HG03108 (cell line): ENCODE results near the gene ARFGAP1.
"Not testable (repeated sequence)": the region's sequence is repeated elsewhere in the genome, so short reads cannot be mapped to it uniquely, and the experiment has no call there.

Experiments
- ATAC-seq: cut with Tn5 transposase; IDR thresholded peaks from one replicate; pipeline ENCODE4 v1.9.1; 2021; ENCODE audit warnings: moderate library complexity; ENCODE audit not compliant: unreplicated experiment

ARFGAP1 gene

DNA sequence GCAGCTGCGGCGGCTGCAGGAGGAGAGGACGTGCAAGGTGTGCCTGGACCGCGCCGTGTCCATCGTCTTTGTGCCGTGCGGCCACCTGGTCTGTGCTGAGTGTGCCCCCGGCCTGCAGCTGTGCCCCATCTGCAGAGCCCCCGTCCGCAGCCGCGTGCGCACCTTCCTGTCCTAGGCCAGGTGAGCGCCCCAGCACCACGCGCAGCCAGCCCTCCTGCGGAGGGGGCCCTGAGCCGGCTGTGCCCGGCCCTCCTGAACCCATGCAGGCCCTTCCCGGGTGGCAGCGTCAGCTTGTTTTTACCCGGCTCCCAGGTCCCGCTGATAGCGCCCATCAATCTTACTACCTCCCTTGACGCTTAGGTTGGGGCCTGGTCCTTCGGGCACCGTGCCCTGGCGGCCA, 33.2 kb upstream of the ARFGAP1 start:
- no peak for ATAC-seq

DNA sequence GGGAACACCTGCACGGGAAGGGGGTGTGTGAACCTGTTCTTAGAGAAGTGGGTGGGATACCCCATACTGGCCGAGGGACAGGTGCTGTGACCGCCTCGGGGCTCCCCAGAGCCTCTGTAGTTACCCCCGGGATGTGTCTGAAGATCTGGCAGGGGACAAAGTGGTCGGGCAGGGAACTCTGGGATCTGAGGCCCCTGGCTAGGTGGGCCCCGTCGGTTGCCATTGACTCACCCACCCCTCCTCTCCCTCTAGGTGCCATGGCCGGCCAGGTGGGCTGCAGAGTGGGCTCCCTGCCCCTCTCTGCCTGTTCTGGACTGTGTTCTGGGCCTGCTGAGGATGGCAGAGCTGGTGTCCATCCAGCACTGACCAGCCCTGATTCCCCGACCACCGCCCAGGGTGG, 32.6 kb upstream of the ARFGAP1 start:
- ATAC-seq: no peak

DNA sequence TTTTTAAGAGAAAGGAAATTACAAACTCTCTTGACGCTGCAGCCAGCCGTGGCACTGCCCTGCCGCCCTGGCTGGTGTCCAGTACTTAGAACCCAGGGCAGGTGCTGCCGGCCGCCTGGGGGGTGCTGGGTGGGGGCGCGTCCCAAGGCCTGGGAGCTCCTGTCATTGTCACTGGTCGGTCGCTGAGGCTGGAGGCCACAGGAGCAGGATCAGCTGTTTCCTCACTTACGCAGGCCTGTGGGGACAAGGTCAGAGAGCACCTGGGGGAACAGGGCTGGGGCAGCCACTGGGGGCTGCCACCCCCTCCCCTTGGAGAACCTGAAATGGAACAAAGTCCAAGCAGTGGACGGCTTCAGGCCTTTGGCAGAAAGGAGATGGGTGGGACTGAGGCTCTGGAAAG, 31.3 kb upstream of the ARFGAP1 start:
- no peak for ATAC-seq

DNA sequence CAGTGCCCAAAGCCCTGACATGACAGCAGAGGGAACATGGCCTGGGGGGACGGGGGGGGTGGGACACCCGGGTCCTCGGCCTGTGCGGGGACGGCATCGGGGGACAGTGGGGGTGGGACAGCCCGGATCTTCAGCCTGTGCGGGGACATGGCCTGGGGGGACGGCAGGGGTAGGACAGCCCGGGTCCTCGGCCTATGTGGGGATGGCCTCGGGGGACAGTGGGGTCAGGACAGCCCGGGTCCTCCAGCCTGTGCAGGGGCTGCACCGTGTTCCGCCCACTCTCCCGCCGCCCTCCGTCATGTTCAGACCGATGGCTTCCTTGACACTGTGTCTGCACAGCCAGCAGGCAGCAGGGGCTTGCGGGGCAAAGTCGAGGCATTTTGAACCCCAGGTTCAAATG, 29.9 kb upstream of the ARFGAP1 start:
- ATAC-seq: no peak

DNA sequence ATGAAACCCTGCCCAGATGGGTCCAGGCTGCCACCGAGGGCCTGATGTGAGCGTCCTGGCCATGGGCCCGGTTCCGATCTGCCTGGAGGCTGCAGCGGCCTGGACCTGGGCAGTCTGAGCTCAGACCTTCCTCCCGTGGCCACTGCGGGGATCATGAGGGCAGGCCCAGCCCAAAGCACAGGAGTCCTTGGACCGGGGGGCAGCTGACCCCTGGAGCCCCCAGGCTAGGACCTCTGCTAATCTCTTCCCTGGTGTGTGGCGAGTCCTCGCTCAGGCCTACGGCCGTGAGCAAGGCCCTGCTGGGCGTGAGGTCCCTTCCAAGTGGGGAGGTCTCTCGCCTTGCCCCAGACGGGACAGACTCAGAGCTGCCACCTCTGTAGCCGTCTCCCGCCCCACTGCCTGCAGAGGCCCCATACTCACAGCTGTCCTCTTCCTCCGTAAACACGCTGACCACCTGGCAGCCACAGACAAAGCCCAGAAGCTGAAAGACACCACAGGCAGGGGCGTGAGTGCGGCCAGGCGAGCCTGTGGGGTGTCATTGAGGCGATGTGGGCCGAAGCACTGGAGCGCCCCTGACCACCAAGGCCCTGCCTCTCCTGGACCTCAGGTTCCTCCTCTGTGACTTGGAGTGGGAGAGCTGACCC, 28.9 kb upstream of the ARFGAP1 start:
- ATAC-seq: no peak

DNA sequence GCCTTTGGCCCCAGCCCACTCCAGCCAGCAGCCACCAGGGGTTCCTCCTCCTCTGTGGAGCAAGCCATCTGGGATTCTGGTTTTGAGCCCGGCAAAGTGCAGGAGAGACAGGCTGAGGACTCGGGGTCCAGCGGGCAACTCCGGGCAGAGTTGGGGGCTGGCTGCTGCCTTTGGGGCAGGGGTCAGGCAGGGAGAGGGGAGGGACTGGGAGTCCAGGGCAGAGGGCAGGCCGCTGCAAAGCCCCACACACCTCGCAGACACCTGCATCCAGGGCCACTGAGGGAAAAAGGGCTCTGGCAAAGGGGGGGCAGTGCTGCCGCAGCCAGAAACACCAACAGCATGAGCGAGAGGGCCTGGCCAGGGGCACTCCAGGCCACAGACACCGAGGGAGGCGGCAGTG, 28.1 kb upstream of the ARFGAP1 start:
- ATAC-seq: no peak

DNA sequence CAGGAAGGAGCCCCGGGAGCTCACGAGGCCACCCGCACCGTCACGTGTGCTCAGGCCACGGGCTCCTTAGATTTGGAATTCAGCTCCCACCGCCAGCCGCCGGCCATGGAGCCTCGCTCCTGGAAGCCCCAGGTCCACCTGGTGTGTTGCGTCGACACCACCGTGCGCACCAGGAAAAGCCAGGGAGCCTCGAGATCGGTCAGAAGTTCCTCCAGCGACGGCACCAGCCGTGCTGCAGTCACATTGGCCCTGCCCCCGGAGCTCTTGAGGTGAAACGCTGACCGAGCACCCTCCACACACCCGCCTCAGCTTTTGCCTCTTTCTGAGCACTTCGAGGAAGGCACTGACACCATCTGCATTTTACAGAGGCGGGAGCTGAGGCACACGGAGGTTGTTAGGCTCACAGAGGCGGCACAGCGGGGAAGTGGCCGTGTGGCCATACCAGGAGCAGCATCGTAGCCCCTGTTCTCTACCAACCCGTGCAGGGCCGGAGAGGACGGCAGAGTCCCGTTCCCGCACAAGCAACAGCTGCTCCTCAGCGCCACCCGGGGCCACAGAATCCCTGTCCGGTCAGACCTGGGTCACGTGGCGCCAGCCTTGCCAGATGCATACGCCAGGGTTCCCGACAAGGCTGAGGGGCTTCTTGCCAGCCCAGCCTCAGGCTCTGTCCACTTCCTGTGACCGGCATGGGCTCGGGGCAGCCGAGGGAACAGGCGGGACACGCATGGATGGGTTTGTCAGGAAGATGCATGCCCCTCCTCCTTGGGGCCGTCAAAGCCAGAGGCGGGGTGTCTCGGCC, 25.9 kb upstream of the ARFGAP1 start:
- ATAC-seq: no peak

DNA sequence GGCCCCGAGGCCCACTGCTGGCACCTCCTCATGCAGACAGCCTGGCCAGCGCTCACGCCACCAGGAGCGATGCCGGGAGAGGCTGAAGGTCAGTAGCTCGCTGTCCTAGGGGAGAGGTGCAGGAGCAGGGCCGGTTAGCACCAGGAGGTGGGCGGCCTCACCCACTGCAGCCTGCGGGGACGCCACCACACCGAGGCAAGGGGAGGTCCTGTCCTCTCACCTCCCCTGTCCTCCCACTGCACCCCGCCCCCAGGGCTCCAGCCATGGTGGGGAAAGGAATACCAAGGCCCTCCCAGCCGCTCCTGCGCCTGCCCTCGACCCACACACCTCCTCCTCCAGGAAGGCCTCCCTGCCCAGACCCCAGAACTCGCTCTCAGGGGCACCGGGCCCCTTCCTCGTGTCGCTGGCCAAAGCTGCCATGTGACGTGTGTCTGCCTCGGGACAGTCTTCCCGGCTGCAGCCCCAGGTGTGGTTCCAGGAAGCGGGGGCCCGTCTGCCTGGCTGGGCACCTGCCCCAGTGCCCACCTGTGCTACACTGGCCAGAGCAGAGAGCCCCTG, 24.9 kb upstream of the ARFGAP1 start:
- ATAC-seq: no peak

DNA sequence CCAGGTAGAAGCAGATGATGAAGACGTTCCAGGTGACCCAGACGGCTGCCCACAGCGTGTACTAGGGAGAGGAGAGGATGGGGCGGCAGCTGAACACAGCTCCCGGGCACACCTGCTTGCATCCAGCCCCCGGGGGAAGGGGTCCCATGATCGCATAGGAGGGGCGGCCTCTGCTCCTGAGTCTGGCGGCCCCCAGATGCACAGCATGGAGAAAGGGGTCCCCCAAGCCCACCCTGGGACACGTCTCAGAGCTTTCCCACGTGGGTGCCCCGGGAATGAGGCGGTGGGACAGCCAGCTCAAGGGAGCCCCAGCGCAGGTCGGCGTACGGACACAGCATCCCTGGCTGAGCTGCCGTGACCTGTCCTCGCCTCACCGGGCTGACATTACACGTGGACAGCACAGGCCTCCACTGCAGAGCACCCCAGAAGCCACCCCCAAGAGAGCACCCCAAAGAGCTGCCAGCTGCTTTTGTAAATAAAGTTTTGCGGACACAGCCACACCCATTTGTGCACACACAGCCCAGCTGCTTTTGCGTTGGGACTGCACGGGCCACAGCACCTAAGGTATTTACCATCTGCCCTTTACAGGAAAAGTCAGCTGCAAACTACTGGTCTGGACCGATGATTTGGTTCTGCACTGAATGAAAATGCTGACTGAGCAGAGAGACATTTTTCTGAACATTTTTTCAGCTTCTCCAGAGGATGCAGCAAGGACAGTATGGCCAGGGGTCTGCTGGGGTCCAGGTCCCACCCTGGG, 23.6 kb upstream of the ARFGAP1 start:
- ATAC-seq: no peak

DNA sequence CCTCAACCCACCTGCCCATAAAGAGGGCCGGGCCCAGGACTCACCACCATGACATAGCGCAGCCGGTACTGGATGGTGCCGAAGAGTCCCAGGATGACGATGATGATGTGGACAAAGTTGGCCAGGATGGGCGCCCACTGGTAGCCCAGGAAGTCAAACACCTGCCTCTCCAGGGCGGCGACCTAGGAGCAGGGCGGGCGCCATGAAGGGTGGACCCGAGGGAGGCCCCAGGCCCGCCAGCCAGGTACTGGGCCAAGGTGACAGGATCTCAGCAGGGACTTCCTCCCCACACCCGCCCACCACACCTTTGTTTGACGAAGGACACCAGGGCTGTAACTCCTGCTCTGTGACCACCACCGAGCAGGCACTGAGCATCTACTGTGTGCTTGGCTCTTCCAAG, 22.7 kb upstream of the ARFGAP1 start:
- no peak for ATAC-seq

DNA sequence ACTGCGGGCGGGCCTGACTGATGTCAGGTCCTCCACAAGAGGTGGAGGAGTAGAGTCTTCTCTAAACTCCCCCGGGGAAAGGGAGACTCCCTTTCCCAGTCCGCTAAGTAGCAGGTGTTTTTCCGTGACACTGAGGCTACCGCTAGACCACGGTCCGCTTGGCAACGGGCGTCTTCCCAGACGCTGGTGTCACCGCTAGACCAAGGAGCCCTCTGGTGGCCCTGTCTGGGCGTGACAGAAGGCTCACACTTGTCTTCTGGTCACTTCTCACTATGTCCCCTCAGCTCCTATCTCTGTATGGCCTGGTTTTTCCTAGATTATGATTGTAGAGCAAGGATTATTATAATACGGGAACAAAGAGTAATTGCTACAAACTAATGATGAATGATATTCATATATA, 21.3 kb upstream of the ARFGAP1 start:
- not testable (repeated sequence) for ATAC-seq

DNA sequence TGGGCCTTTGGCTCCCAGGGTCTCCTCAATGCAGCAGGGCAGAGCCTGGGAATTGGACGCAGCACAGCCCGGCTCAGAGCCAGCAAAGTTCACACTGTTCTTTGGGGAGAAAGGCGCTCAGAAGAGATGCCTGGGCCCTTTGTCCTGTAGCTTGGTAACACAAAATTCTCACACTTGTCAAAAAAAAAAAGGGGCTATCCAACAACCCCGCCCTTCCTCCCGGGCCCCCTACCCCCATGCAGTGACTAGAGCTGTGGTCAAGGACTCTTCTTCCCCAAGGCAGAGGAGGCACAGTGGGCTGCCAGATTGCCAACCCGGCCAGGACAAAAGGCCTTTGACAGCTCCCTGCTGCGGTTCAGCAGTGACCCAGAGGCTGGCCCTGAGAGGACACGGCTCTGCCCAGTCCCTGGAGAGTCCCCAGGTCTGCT, 20.3 kb upstream of the ARFGAP1 start:
- no peak for ATAC-seq

DNA sequence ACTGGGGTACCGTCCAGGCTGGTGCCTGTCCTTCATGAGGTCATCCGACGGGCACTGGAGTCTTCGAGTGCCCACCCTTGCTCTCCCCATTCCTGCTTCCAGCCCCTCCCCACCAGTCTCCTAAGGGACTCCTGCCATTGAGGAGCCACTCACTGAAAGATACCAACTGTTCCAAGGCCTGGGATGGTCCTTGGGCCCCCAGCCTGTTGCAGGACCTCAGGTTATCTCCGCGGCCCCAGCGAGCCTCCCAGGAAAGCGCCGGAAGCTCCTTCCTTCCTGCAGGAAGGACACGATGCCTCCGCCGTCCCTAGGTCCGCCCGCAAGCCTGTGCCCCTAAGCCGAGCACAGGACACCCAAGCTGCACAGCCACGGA, 19.6 kb upstream of the ARFGAP1 start:
- ATAC-seq: no peak

DNA sequence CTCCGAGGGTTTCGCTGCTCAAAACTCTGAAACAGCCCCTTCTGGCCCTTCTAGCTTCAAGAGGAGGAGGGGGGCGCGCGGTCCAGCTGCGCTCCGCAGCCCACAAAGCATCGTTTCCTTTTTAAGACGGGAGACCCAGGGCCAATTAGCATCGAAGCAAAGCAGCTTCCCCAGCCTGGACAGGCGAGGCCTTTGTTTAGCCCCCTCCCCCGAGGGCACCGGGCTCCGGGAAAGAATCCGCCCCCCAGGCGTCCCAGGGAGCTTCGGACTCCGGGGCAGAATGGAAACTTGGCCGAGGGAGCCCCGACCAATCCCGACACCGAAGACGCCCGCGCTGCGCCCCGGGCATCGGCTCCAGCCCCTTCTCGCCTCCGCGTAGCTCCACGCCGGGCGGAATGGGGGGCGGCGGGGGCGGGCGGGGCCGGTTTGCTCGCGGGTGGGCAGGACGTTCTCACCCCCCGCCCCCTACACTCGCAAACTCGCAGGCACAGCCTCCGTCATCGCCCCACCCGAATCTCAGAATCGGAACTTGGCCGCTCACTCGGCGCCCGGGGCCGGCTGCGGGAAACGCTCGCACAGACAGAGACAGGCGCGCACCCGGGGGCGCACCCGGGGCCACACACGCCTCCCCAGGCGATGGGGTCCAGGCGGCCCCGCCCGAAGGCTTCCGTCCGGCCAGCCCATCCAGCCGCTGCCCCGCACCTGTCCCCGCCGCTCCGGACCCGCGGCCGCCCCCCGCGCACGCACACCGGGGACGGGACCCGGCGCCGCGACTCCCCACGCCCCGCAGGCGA, 19.0 kb upstream of the ARFGAP1 start:
- no peak for ATAC-seq

DNA sequence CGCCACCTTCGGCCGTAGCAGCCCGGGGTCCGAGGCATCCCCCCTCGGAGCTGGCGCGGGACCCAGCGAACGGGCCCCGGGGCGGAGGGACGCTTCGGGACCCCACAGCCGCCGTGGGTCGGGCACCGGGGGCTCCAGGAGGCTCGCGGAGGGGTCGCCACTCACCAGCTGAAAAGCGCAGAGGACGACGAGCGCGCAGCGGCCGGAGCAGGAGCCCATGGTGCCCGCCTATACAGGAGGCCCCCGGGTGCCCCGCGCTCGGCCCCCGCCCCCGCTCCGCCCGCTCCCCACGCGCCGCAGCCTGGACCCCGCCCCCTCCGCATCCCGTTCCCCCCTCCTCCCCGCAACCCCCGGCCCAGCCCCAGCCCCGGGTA, 18.4 kb upstream of the ARFGAP1 start, which contains the start of gene NKAIN4:
NKAIN4 (minus strand) TSS at position 232 of the 374 bp plus-strand sequence; CDS start at position 219, 13 bp downstream.
- no peak for ATAC-seq

DNA sequence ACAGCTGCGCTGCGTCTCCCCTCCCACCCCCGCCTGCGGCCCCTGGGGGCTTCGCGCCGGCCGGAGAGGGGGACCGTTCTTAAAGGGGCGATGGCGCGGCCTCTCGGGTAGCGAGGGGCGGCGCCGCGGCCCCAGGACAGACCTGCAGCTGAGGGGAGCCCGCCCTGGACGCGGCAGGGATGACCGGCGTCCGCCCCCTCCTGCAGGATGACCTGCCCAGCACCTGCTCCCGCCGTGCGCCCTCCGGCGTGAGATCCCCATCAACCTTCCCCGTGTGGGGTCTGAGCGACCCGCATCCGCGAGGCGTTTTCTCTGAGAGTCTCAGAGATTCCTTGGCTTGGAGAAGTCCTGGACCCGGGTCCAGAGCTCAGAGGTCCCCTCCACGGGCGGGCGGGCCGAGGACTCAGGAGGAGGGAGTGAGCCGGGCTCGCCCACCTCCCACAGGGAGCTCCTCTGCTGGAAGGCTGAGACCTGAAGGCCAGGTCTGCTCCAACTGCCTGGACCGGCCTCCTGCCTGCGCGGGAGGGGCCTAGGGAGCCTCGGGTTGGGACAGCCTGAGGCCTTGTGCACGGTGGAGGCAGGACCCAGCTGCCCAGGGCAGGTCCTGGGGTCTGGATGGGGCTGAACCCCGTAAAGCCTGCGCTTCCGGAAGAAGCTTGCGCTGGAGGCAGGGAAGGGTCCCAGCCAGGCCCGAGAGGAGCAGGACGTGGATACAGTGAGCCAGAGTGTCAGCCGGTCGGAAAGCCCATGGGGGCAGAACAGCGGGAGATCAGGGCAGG, 17.8 kb upstream of the ARFGAP1 start:
- ATAC-seq: no peak

DNA sequence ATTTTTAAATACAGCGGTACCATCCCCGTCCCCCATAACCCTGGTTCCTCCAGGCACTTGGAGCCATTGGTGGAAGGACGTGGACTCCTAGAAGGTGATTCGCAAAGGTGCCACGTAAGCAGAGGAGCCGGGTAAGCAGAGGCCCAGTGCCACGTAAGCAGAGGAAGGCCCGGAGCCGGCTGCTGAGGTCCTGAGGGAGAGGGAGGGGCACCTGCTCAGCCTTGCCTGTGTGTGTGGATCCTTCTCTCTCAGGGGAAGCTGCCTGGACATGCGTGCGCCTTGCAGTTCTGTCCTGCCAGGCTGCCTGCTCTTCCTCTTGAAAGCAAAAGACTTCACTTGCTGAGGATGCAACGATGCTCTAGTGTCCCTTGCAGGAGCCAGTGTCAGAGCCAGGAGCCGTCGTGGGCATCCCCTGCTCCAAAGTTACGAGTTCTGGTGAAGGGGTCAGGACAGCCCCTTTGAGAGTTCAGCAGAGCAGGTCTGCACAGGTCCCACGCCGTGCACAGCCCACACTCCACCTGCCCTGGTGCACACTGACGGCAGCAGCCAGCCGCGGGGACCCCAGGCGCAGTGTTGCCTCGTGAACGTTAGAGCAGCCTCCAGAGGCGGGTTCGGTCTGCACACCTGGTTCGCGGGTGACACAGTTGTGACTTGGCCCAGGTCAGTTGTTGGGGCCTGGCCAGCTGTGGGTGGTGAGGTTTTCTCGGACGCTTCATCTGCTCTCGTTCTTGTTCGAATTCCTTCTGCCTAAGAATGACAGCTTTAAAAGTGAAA, 16.5 kb upstream of the ARFGAP1 start:
- no peak for ATAC-seq

DNA sequence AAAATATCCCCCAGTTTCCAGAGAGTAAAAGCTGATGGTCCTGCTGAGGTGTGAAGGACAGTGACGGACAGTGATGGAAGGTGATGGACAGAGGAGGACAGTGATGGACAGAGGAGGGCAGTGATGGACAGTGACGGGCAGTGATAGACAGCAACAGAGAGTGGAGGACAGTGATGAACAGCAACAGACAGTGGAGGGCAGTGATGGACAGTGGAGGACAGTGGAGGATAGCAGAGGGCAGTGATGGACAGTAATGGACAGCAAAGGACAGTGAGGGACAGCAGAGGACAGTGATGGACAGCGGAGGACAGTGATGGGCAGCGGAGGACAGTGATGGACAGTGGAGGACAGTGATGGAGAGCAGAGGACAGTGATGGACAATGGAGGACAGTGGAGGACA, 15.7 kb upstream of the ARFGAP1 start:
- ATAC-seq: no peak

DNA sequence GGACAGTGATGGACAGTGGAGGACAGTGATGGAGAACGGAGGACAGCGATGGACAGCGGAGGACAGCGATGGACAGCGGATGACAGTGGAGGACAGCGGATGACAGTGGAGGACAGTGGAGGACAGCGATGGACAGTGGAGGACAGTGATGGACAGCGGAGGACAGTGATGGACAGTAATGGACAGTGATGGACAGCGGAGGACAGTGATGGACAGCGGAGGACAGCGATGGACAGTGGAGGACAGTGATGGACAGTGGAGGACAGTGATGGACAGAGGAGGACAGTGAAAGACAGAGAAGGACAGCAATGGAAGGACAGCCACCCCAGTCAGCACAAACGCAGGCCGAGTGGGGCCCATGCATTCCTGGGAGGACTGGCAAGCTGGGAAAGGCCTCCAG, 15.0 kb upstream of the ARFGAP1 start:
- ATAC-seq: no peak
